ENCODE data around the gene IGLL5. TPM values are rescaled to one million over a fixed set of nuclear protein-coding genes. Genes with fewer than 3 reads are reported as not detected.
"Not testable (repeated sequence)": the region's sequence is repeated elsewhere in the genome, so short reads cannot be mapped to it uniquely, and the experiment has no call there.

The IGLL5 gene
- total RNA-seq, 1 donor from 2014 or later, result not detected

GRCh38 chr22:22920910-22921550 lies 33.4 kb downstream of the IGLL5 start:
- Mint-ChIP-seq H3K36me3 (ENCODE audit: insufficient read depth) (no peaks in the 10 kb centered on the region), H3K27ac (no peak overlapping the region), H3K9me3 (ENCODE audit: low read depth) (no peaks in the 10 kb centered on the region), H3K27me3 (peaks cover 7% of the 10 kb centered on the region), H3K4me1 (ENCODE audit: low read depth) (peaks cover 20% of the 10 kb centered on the region), H3K4me3 (ENCODE audit: low read depth) (no peak overlapping the region)
- no peak for DNase-seq (ENCODE audit: low spot score, unreplicated experiment)
- no peak for TF ChIP-seq CTCF (IDR thresholded peaks at IDR 0.05; ENCODE audit: unreplicated experiment)

- H3K4me1 Mint-ChIP-seq (ENCODE audit: low read depth), result peaks cover 25% of the 10 kb centered on the region
- DNase-seq (ENCODE audit: low spot score, unreplicated experiment), result no peak
- no peaks in the 10 kb centered on the region for H3K36me3 Mint-ChIP-seq (ENCODE audit: insufficient read depth)
- no peak for TF ChIP-seq CTCF (IDR thresholded peaks at IDR 0.05; ENCODE audit: unreplicated experiment)
- peaks cover 5% of the 10 kb centered on the region for H3K27me3 Mint-ChIP-seq
- H3K9me3 Mint-ChIP-seq (ENCODE audit: low read depth), result no peaks in the 10 kb centered on the region
- no peak overlapping the region for H3K27ac Mint-ChIP-seq
- H3K4me3 Mint-ChIP-seq (ENCODE audit: low read depth), result no peak overlapping the region
These were observed 34.0 kb downstream of the IGLL5 start for GRCh38 chr22:22921575-22921974.

- not testable (repeated sequence) for H3K36me3 Mint-ChIP-seq (ENCODE audit: insufficient read depth); H3K27me3 Mint-ChIP-seq; H3K27ac Mint-ChIP-seq; H3K9me3 Mint-ChIP-seq (ENCODE audit: low read depth); H3K4me3 Mint-ChIP-seq (ENCODE audit: low read depth); DNase-seq (ENCODE audit: low spot score, unreplicated experiment)
- peaks cover 26% of the 10 kb centered on the region for H3K4me1 Mint-ChIP-seq (ENCODE audit: low read depth)
These were observed 34.7 kb downstream of the IGLL5 start for GRCh38 chr22:22922092-22922953.

GRCh38 chr22:22922954-22923319 lies 35.3 kb downstream of the IGLL5 start:
- H3K4me3 Mint-ChIP-seq (ENCODE audit: low read depth), result no peak overlapping the region
- peaks cover 26% of the 10 kb centered on the region for H3K4me1 Mint-ChIP-seq (ENCODE audit: low read depth)
- DNase-seq (ENCODE audit: low spot score, unreplicated experiment), result no peak
- no peak for TF ChIP-seq CTCF (IDR thresholded peaks at IDR 0.05; ENCODE audit: unreplicated experiment)
- no peaks in the 10 kb centered on the region for H3K9me3 Mint-ChIP-seq (ENCODE audit: low read depth)
- H3K36me3 Mint-ChIP-seq (ENCODE audit: insufficient read depth), result no peaks in the 10 kb centered on the region
- H3K27ac Mint-ChIP-seq, result no peak overlapping the region
- H3K27me3 Mint-ChIP-seq, result peaks cover 3% of the 10 kb centered on the region

GRCh38 chr22:22923379-22923778 lies 35.8 kb downstream of the IGLL5 start:
- Mint-ChIP-seq H3K9me3 (ENCODE audit: low read depth) (no peaks in the 10 kb centered on the region), H3K4me3 (ENCODE audit: low read depth) (no peak overlapping the region), H3K27me3 (peaks cover 3% of the 10 kb centered on the region), H3K27ac (no peak overlapping the region), H3K4me1 (ENCODE audit: low read depth) (peaks cover 26% of the 10 kb centered on the region), H3K36me3 (ENCODE audit: insufficient read depth) (no peaks in the 10 kb centered on the region)
- TF ChIP-seq CTCF (IDR thresholded peaks at IDR 0.05; ENCODE audit: unreplicated experiment), result no peak
- DNase-seq (ENCODE audit: low spot score, unreplicated experiment), result no peak

All from progenitor cell of endocrine pancreas (in vitro differentiated cells).